CD14-positive monocyte (primary cell): ENCODE measurements around the gene ATG16L2. TPM values are rescaled to one million over a fixed set of nuclear protein-coding genes. Genes with fewer than 3 reads are reported as not detected.

Experiments used
- DNase-seq, 3 donors: peaks; one replicate each; pipeline ENCODE4 v3.0.0-alpha.2; 2011 to 2022
- H2AFZ ChIP-seq: 2 replicates; pipeline ENCODE4 v1.6.0; 2012; ENCODE audit warnings: mild to moderate bottlenecking, low read depth, low read length, inconsistent platforms; ENCODE audit not compliant: insufficient read depth, poor library complexity, severe bottlenecking
- H3K27ac ChIP-seq, 2 donors: 1 replicate in 1 of 2; 2 replicates in 1 of 2; pipeline ENCODE4 v1.5.1; 2012 to 2013; ENCODE audit warnings: low read length in 2 of 2, control low read depth in 1 of 2, inconsistent platforms in 1 of 2, low read depth in 1 of 2, mild to moderate bottlenecking in 1 of 2
- H3K27me3 ChIP-seq, 2 donors: one replicate each; pipeline versions ENCODE4 v1.6.0 to v1.6.1; 2011 to 2013; ENCODE audit warnings: low read length in 2 of 2; ENCODE audit not compliant: control insufficient read depth in 2 of 2, insufficient read depth in 2 of 2
- H3K36me3 ChIP-seq, 2 donors: replicated peaks in 1 of 2; 1 replicate in 1 of 2; 2 replicates in 1 of 2; pipeline versions ENCODE4 v1.5.1 to v1.6.1; 2012 to 2013; ENCODE audit warnings: low read length in 2 of 2, control low read depth in 1 of 2, inconsistent platforms in 1 of 2, mild to moderate bottlenecking in 1 of 2; ENCODE audit not compliant: insufficient read depth in 2 of 2, control insufficient read depth in 1 of 2
- H3K4me1 ChIP-seq, 2 donors: 1 replicate in 1 of 2; 2 replicates in 1 of 2; pipeline versions ENCODE4 v1.5.1 to v1.6.1; 2012 to 2013; ENCODE audit warnings: low read length in 2 of 2, control low read depth in 1 of 2, inconsistent platforms in 1 of 2, mild to moderate bottlenecking in 1 of 2, moderate library complexity in 1 of 2; ENCODE audit not compliant: insufficient read depth in 2 of 2, control insufficient read depth in 1 of 2
- H3K4me2 ChIP-seq: replicated peaks from 2 replicates; pipeline ENCODE3; 2012; ENCODE audit warnings: low read length, moderate library complexity, mild to moderate bottlenecking; ENCODE audit not compliant: poor library complexity, severe bottlenecking; ENCODE audit errors: extremely low read depth
- H3K4me3 ChIP-seq, 3 experiments: fragments of 200-600 bp in 1 of 3; sonication (generic) in 1 of 3; replicated peaks in 1 of 3; 1 replicate in 2 of 3; 2 replicates in 1 of 3; pipeline ENCODE4 v1.5.1; 2011 to 2013; ENCODE audit warnings: low read length in 3 of 3, mild to moderate bottlenecking in 3 of 3, control low read depth in 2 of 3, low read depth in 2 of 3, inconsistent platforms in 1 of 3, moderate library complexity in 1 of 3
- H3K79me2 ChIP-seq: 2 replicates; pipeline ENCODE4 v1.6.0; 2012; ENCODE audit warnings: mild to moderate bottlenecking, control low read depth, inconsistent platforms, low read length, moderate library complexity; ENCODE audit not compliant: insufficient read depth
- H3K9ac ChIP-seq: 2 replicates; pipeline ENCODE4 v1.6.0; 2017; ENCODE audit warnings: low read length, mild to moderate bottlenecking; ENCODE audit not compliant: insufficient read depth, poor library complexity, severe bottlenecking
- H3K9me3 ChIP-seq, 2 donors: replicated peaks in 1 of 2; 1 replicate in 1 of 2; 2 replicates in 1 of 2; pipeline versions ENCODE4 v1.5.1 to v1.6.1; 2012 to 2013; ENCODE audit warnings: low read length in 2 of 2, control low read depth in 1 of 2; ENCODE audit not compliant: control insufficient read depth in 1 of 2, insufficient read depth in 1 of 2
- H4K20me1 ChIP-seq: 2 replicates; pipeline ENCODE4 v1.6.0; 2012; ENCODE audit warnings: mild to moderate bottlenecking, low read length, control low read depth, moderate library complexity; ENCODE audit not compliant: insufficient read depth
- H3K27ac Mint-ChIP-seq, 7 donors: one replicate each; pipeline ENCODE4 v1.8.0; 2020; ENCODE audit warnings: mild to moderate bottlenecking in 7 of 7, mixed read lengths in 7 of 7, moderate library complexity in 6 of 7, inconsistent platforms in 2 of 7
- H3K27me3 Mint-ChIP-seq, 3 donors: one replicate each; pipeline ENCODE4 v1.8.0; 2021 to 2022; ENCODE audit warnings: low read depth in 3 of 3, mild to moderate bottlenecking in 3 of 3, mixed read lengths in 3 of 3, moderate library complexity in 3 of 3, inconsistent platforms in 1 of 3
- H3K36me3 Mint-ChIP-seq, 2 donors: one replicate each; pipeline ENCODE4 v1.8.0; 2020; ENCODE audit warnings: mixed read lengths in 2 of 2, inconsistent platforms in 1 of 2, mild to moderate bottlenecking in 1 of 2
- H3K4me1 Mint-ChIP-seq: one replicate; pipeline ENCODE4 v1.8.0; 2020; ENCODE audit warnings: mild to moderate bottlenecking, mixed read lengths
- H3K4me3 Mint-ChIP-seq, 2 donors: one replicate each; pipeline ENCODE4 v1.8.0; 2020; ENCODE audit warnings: mild to moderate bottlenecking in 2 of 2, mixed read lengths in 2 of 2, moderate library complexity in 1 of 2
- H3K9me3 Mint-ChIP-seq, 7 donors: one replicate each; pipeline ENCODE4 v1.8.0; 2020 to 2022; ENCODE audit warnings: mixed read lengths in 7 of 7, mild to moderate bottlenecking in 6 of 7, moderate library complexity in 6 of 7, inconsistent platforms in 2 of 7
- CTCF ChIP-seq: fragments of 200-600 bp; IDR thresholded peaks from one replicate; pipeline ENCODE4 v1.8.0; 2022; ENCODE audit warnings: antibody characterized with exemption, mild to moderate bottlenecking
- WGBS: methylation state at CpG from one replicate; pipeline ENCODE4 v1.1.5; 2013; ENCODE audit warnings: missing lambda C conversion rate; ENCODE audit not compliant: insufficient coverage; 5-methylcytosine and 5-hydroxymethylcytosine counted together
- intact Hi-C, 2 donors: fragments of 100-400 bp; cut with micrococcal nuclease; formaldehyde crosslinking; loops; one replicate each; pipeline versions ENCODE4 v1.15.0 to v1.15.1; 2023
- polyA plus RNA-seq, 3 donors: library from polyadenylated mRNA; depleted of rRNA in 1 of 3; unstranded in 2 of 3; stranded (reverse) in 1 of 3; fragments of 300-500 nt in 2 of 3; fragments of >200 nt in 1 of 3; fragmentation: Illumina TruSeq in 2 of 3; gene quantifications; 1 replicate in 2 of 3; 2 replicates in 1 of 3; pipeline ENCODE4 v1.2.3, GENCODE V29; 2012 to 2021

Gene ATG16L2
- polyA plus RNA-seq, 3 donors: 36.9 to 975 (median 46.8) TPM

GRCh38 chr11:72824811-72825505 is 10.7 kb downstream of the ATG16L2 start:
- Histone ChIP-seq H3K4me1 (peaks cover 41 to 71% of the 10 kb centered on the region in 2 donors), H4K20me1 (peaks cover 99% of the 10 kb centered on the region), H3K27me3 (no peaks in the 10 kb centered on the region), H3K9ac (no peak overlapping the region), H3K4me3 (no peak overlapping the region), H3K4me2 (no peak overlapping the region), H3K36me3 (peaks cover 89 to 91% of the 10 kb centered on the region in 2 donors), H3K79me2 (peaks cover 68% of the 10 kb centered on the region), H3K27ac (peak overlapping the region; percentile 63 to 77), H2AFZ (no peak overlapping the region), H3K9me3 (no peaks in the 10 kb centered on the region)
- TF ChIP-seq CTCF: no peak
- H3K9me3 Mint-ChIP-seq: no peaks in the 10 kb centered on the region
- DNase-seq: no peak
- H3K27me3 Mint-ChIP-seq: no peaks in the 10 kb centered on the region
- peaks cover 54% of the 10 kb centered on the region for H3K4me1 Mint-ChIP-seq
- H3K27ac Mint-ChIP-seq: peak overlapping the region; percentile 15 to 89 (median 77)
- intact Hi-C loops: no loop called here
- 88% methylated on average over 7 of the region's 15 CpGs for WGBS
- H3K36me3 Mint-ChIP-seq: peaks cover 69 to 92% of the 10 kb centered on the region in 2 donors
- H3K4me3 Mint-ChIP-seq: no peak overlapping the region

- Histone ChIP-seq H4K20me1 (peaks cover 99% of the 10 kb centered on the region), H3K27me3 (no peaks in the 10 kb centered on the region), H3K79me2 (peaks cover 61% of the 10 kb centered on the region), H3K27ac (peak overlapping the region; percentile 63 to 77), H3K4me2 (no peak overlapping the region), H3K4me1 (peaks cover 41 to 65% of the 10 kb centered on the region in 2 donors), H3K9ac (no peak overlapping the region), H3K9me3 (no peaks in the 10 kb centered on the region), H3K36me3 (peaks cover 89 to 91% of the 10 kb centered on the region in 2 donors), H2AFZ (no peak overlapping the region), H3K4me3 (no peak overlapping the region)
- no peaks in the 10 kb centered on the region for H3K9me3 Mint-ChIP-seq
- H3K36me3 Mint-ChIP-seq: peaks cover 69 to 92% of the 10 kb centered on the region in 2 donors
- H3K27me3 Mint-ChIP-seq: peaks cover 0 to under 1% (median 0%) of the 10 kb centered on the region in 3 donors
- peaks cover 50% of the 10 kb centered on the region for H3K4me1 Mint-ChIP-seq
- H3K27ac Mint-ChIP-seq: peak overlapping the region in 6 of 7 donors; percentile 25 to 87 (median 60)
- no peak for TF ChIP-seq CTCF
- DNase-seq: no peak
- intact Hi-C loops: no loop called here
- no peak overlapping the region for H3K4me3 Mint-ChIP-seq
- 100% methylated on average over 2 of the region's 4 CpGs for whole genome bisulfite sequencing
Observed at GRCh38 chr11:72825661-72826060, 11.4 kb downstream of the ATG16L2 start.
